ENCODE data around the gene PREX1. TPM values are rescaled to one million over a fixed set of nuclear protein-coding genes. Genes with fewer than 3 reads are reported as not detected.

PREX1 gene
- total RNA-seq, 1 donor from 2014 or later = 248 TPM

DNA sequence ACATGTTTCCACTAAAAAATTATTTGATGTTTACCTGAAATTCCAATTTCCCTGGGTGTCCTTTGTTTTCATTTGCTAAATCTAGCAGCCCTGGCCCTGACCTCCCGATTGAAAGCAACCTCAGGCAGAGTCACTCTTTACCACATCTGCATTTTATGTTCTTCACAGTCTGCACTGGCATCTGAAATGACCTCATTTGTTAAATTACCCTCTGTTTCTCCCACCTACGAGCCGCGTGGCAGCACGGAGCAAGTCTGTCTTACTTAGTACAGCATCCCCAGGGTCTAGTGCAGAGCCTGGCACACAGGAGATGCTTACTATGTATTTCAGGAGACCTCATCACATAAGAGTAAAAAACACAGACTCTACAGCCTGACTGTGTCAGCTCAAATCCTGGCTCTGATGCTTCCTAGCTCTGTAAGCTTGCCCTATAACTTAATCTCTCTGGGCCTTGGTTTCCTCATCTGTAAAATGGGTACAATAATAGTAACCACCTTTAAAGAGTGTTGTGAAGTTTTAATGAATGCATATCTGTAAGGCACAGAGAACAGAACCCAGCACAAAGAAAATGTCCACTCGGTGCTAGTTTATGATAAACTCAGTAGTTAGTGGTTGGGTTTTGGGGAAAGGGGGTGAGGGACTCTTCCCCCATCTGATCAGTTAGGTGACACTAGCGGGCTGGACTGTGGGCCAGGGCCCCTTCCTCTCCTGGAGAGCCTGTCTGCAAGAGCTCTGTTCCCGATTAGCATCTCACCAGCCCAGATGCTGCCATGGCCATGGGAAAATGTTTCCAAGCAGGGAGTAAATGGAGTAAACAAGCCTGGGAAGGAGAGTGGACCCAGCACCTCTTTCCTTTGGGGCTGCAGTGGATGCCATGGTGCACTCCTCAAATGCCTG, 88.2 kb downstream of the PREX1 start:
- H3K27me3 Mint-ChIP-seq (ENCODE audit: unreplicated experiment) = peaks cover 35% of the 10 kb centered on the region
- H3K27ac Mint-ChIP-seq (ENCODE audit: unreplicated experiment) = peak overlapping the region; percentile 44
- TF ChIP-seq, protein P1, sequence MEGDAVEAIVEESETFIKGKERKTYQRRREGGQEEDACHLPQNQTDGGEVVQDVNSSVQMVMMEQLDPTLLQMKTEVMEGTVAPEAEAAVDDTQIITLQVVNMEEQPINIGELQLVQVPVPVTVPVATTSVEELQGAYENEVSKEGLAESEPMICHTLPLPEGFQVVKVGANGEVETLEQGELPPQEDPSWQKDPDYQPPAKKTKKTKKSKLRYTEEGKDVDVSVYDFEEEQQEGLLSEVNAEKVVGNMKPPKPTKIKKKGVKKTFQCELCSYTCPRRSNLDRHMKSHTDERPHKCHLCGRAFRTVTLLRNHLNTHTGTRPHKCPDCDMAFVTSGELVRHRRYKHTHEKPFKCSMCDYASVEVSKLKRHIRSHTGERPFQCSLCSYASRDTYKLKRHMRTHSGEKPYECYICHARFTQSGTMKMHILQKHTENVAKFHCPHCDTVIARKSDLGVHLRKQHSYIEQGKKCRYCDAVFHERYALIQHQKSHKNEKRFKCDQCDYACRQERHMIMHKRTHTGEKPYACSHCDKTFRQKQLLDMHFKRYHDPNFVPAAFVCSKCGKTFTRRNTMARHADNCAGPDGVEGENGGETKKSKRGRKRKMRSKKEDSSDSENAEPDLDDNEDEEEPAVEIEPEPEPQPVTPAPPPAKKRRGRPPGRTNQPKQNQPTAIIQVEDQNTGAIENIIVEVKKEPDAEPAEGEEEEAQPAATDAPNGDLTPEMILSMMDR (IDR thresholded peaks at IDR 0.05; ENCODE audit: unreplicated experiment) = no peak
- DNase-seq (ENCODE audit: low spot score) = no peak
- H3K9me3 Mint-ChIP-seq (ENCODE audit: unreplicated experiment) = no peaks in the 10 kb centered on the region
- peaks cover 68% of the 10 kb centered on the region for H3K4me1 Mint-ChIP-seq (ENCODE audit: unreplicated experiment)
- H3K36me3 Mint-ChIP-seq (ENCODE audit: low read depth, unreplicated experiment) = peaks cover 71% of the 10 kb centered on the region
- no peak overlapping the region for H3K4me3 Mint-ChIP-seq (ENCODE audit: unreplicated experiment)

DNA sequence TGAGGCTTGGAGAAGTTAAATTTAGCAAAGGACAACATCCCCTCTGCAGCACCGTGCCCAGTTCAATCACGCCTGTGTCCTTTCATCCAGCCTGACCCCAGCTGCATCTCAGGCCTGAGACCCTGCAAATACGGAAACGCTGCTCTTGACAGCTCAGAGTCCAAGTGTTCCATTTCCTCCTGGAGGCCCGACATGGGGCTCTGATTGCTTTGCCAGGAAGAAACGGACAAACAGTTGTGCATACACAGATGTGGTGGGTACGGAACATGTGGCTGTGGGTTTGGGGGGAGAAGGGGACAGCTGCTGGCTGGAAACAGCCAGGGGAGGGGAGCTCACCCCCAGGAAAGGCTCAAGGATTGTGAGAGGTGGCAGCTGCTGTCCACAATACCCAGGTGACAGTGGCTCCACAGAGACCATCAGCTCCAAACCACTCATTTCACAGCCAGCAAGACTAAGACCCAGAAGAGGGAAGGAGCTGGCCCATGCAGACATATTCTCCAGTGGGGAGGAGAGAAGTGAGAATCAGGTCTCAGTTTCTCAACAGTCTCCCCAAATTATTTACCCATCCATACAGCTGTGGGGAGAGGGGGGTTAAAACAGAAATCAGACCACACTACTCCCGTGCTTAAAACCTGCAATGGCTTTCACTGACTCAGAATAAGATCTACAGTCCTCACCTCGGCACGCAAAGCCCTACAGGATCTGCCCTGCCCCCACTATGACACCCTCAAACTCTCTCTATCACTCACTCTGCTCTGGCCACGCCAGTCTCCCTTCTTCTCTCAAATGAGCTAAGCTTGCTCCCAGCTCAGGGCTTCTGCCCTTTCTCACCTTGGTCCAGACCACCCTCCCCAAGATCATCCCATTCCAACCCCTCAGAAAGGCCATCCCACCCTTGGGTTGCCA, 89.1 kb downstream of the PREX1 start:
- H3K4me3 Mint-ChIP-seq (ENCODE audit: unreplicated experiment) = peak overlapping the region; percentile 79
- H3K4me1 Mint-ChIP-seq (ENCODE audit: unreplicated experiment) = peaks cover 65% of the 10 kb centered on the region
- peak overlapping the region; percentile 76 for H3K27ac Mint-ChIP-seq (ENCODE audit: unreplicated experiment)
- H3K36me3 Mint-ChIP-seq (ENCODE audit: low read depth, unreplicated experiment) = peaks cover 69% of the 10 kb centered on the region
- peaks cover 33% of the 10 kb centered on the region for H3K27me3 Mint-ChIP-seq (ENCODE audit: unreplicated experiment)
- TF ChIP-seq, protein P1 (IDR thresholded peaks at IDR 0.05; ENCODE audit: unreplicated experiment) = no peak
- no peaks in the 10 kb centered on the region for H3K9me3 Mint-ChIP-seq (ENCODE audit: unreplicated experiment)
- no peak for DNase-seq (ENCODE audit: low spot score)

DNA sequence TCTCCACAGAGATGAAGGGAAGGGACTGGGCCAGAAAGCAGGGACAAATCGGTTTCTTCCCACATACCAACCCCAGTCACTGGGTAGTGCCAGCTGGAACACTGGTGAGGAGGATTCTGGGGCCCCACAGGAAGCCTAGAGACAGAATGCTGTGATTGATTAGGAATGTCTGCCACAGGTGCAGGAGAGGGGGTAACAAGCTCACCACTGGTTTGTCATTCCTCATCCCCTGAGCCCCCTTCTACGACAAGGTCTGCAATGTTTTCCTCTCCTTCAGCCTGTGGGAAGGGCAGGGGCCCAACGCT, 89.8 kb downstream of the PREX1 start:
- no peaks in the 10 kb centered on the region for H3K9me3 Mint-ChIP-seq (ENCODE audit: unreplicated experiment)
- peak overlapping the region; percentile 75 for H3K27ac Mint-ChIP-seq (ENCODE audit: unreplicated experiment)

DNA sequence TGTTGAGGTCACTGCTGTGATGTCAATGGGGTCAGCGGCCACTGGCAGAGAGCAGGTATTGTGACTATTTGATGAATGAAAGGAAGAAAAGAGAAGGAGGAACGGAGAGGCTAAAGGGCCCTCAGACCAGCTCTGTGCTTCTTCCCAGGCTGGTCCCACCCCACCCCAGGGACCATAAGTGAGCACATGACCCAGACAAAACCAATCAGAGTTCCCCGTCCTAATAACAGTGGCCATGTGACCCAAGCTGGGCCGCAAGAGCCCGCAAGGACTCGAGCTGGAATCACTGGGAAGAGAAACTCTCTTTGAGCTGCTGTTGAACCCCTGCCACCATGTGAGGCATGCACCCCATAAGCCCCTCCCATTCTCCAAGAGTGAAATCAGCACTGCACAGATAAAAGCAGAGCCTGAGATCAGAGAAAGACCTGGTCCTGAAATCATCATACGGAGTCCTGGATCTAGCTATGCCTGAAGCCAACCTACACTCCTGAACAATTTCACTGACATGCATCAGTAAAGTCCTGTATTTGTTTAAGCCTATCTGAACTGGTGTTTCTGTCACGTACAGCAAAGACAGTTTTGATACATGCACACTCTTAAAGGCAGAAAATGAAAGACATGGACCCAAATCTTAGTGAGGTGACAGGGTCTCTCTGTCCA, 90.2 kb downstream of the PREX1 start:
- H3K4me1 Mint-ChIP-seq (ENCODE audit: unreplicated experiment) = peaks cover 66% of the 10 kb centered on the region
- peak overlapping the region; percentile 56 for H3K4me3 Mint-ChIP-seq (ENCODE audit: unreplicated experiment)
- peaks cover 28% of the 10 kb centered on the region for H3K27me3 Mint-ChIP-seq (ENCODE audit: unreplicated experiment)
- no peak for DNase-seq (ENCODE audit: low spot score)
- peak overlapping the region; percentile 75 for H3K27ac Mint-ChIP-seq (ENCODE audit: unreplicated experiment)
- peaks cover 70% of the 10 kb centered on the region for H3K36me3 Mint-ChIP-seq (ENCODE audit: low read depth, unreplicated experiment)
- TF ChIP-seq, protein P1 (IDR thresholded peaks at IDR 0.05; ENCODE audit: unreplicated experiment) = no peak
- no peaks in the 10 kb centered on the region for H3K9me3 Mint-ChIP-seq (ENCODE audit: unreplicated experiment)

More for the DNA sequence above, 89.8 kb downstream of the PREX1 start:
- DNase-seq (ENCODE audit: low spot score) = no peak
- Mint-ChIP-seq H3K4me3 (ENCODE audit: unreplicated experiment) (peak overlapping the region; percentile 56), H3K36me3 (ENCODE audit: low read depth, unreplicated experiment) (peaks cover 69% of the 10 kb centered on the region), H3K4me1 (ENCODE audit: unreplicated experiment) (peaks cover 65% of the 10 kb centered on the region), H3K27me3 (ENCODE audit: unreplicated experiment) (peaks cover 29% of the 10 kb centered on the region)
- TF ChIP-seq, protein P1 (IDR thresholded peaks at IDR 0.05; ENCODE audit: unreplicated experiment) = no peak
